GM19395 (cell line): ENCODE results near the gene EPC2.
A peak's percentile ranks its signal among the peaks of the same experiment; 100 is the strongest.

Experiments
- ATAC-seq: cut with Tn5 transposase; IDR thresholded peaks from one replicate; pipeline ENCODE4 v1.9.1; 2021; ENCODE audit warnings: mild to moderate bottlenecking, moderate library complexity; ENCODE audit not compliant: unreplicated experiment

Gene EPC2

DNA sequence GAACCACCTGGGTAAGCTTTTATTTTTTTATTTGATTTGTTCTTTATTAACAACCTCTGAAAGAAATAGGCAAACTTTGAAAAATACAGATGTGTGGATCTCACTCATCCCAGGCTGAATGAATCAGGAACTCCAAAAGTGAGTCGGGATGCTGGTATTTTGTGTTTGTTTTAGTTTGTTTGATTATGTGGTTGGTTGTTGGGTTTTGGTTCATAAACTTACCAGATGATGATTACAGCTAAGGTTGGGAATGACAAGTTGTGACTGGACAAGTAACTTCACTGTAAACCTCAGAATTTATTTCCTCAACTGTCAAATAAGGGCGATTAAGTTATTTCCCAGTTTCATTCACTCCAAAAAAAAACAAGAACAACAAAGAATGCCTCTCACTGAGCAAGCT lies 150.0 kb downstream of the EPC2 start:
- no peak for ATAC-seq

DNA sequence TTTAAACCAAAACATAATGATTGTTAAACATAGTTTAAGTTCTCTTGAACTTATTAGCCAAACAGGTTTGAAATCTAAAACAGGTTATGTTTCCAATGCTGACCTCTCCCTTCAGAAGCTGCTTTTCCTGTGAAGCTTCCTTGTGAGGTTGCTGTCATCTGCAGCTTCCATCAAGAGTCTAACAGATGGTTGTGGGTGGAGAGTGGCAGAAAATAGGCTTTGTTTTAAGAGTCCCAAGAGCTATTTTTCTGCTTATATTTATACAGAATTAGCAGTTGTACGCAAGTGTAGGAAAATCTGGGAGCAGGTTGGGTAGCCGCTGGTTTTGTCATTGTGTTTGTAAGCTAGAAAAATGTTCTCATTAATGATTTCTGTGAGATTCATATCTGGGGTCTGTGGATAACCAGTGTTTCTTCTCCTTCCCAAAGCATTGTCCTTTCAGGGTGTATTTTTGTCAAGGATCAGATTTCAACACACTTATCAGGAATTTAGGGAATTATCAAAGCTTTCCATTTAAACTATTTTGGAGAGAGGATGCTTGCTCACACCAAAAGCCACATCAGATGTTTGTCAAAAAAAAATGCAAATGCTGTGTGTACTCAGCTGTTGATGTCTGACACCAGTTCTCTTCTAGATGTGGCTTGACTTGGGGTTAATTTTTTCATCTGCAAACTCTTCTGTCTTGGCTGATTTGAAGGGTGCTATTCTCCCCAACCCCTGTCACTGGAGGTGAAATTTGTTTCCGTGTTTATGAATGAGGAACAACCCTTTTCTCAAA lies 152.4 kb downstream of the EPC2 start:
- ATAC-seq = no peak

DNA sequence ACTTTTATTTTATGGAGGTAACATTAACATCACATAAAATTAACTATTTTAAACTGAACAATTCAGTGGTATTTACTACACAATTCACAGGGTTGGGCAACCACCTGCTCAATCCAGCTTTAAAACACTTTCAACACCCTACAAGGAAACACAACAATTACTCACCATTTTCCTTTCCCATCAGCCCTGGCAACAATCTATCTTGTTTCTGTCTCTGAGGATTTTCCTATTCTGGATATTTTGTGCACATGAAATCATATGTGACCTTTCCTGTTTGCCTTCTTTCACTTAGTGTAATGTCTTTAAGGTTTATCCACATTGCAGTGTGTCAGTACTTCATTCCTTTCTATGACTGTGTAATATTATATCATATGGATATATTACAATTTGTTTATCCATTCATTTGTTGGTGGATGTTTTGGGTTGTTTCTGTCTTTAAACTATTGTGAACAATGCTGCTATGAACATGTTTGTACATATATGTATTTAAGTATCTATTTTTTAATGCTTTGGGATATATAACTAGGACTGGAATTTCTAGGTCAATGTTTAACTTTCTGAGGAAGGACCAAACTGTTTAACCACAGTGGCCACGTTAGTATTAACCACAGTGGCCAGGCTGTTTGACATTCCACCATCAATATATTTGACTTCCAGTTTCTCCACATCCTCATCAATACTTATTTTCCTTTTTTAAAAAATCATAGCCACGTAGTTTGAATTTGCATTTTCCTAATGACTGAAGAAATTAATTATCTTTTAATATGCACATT lies 158.1 kb downstream of the EPC2 start:
- ATAC-seq = no peak

DNA sequence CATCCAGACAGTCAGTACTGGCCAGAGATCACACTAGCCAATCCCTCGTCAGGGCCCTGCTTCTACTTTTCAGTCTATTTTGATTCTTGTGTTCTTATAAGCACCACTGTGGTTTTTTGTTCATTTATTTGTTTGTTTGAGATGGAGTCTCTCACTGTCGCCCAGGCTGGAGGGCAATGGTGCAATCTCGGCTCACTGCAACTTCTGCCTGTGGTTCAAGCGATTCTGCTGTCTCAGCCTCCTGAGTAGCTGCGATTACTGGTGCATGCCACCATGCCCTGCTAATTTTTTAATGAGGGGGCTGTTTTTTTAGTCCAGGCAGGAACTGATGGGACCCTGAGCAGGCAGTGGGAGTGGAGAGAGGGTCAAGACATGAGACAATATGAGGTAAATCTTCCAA lies 165.5 kb downstream of the EPC2 start:
- no peak for ATAC-seq

DNA sequence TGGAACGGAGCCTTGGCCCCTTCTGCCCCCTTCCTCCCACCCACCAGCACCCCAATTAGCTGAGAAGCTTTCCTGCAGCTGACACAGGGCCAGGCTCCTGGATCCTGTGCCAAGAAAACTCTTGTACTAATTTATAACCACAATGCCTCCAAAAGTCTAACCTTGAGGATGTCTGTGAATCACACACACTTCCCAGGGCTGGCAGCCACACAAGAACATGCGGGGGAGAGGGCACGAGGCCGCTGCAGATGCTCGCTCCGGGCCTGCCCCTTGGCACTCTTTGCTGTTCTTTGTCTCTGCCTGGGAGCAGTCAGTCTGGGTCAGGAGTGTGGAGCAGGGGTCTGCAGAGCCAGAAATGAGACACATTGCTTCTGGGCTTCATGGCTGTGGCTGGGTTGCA lies 167.8 kb downstream of the EPC2 start:
- ATAC-seq = no peak

DNA sequence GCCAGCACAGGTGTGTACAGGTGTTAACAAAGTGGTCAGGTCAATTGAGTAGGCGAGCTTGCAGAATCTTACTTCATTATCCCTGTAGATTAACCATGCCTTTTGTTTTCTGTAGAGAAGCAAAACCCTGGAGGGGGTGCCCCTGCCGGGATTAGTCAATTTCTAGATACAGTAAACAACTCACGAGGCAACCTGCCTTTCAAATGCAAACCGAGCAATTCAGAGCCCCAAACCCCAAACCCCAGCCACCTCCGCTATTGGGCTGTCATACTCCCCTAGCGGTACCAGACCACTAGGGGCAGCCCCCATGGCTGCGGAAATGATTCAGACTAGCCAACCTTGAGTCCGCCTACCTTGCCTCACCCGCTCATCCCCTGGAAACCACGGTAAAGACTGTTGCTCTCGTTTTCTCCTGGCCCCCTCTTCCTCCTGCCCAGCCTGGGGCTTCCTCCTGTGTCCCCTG lies 169.1 kb downstream of the EPC2 start:
- peak; percentile 99 for ATAC-seq

DNA sequence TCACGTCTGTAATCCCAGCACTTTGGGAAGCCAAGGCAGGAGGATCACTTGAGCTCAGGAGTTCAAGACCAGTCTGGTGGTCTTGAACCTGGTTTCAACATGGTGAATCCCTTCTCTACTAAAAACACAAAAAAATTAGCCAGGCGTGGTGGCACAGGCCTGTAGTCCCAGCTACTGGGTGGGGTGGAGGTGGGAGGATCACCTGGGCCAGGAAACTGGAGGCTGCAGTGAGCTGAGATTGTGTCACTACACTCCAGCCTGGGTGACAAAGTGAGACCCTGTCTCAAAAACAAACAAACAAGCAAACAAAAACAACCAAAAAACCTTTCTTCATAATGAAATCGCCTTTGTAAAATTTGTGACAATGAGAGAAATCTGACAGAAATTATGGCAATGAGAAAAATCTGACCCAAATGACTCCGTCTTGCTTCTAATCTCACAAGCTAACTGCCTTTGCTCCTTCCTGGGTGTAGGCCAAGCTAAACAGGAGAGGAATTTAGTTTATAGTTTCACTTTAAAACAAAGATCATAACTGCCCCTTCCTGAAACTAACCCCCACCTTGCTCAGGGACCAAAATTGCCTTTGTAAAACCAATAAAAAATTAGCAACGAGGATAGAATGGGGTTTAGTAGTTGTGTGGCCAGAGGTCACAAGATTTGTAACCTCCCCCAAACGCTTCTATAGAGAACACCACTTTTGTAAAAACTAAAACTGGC lies 169.8 kb downstream of the EPC2 start:
- peak; percentile 15 for ATAC-seq

DNA sequence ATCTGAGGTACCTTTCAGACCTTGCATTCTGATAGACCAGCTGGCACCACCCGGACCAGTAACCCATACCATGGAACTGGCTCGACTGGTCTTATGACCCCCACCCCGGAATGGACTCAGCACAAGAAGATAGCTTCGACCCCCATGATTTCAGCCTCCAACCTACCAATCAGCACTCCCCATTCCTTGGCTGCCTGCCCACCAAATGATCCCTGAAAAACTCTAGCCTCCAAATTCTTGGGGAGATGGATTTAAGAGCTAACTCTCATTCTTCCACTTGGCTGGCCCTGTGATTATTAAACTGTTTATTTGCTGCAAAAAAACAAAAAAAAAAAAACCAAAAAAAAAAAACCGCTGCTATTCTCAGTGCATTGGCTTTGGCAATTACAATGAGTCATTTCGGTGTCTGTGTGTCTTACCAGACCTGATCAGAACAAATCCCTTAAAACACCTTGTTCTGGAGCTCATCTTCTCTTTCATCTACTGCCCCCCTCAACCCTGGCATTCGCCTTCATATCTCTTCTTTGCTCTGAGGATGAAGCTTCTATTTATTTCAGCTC lies 170.4 kb downstream of the EPC2 start:
- ATAC-seq = no peak

DNA sequence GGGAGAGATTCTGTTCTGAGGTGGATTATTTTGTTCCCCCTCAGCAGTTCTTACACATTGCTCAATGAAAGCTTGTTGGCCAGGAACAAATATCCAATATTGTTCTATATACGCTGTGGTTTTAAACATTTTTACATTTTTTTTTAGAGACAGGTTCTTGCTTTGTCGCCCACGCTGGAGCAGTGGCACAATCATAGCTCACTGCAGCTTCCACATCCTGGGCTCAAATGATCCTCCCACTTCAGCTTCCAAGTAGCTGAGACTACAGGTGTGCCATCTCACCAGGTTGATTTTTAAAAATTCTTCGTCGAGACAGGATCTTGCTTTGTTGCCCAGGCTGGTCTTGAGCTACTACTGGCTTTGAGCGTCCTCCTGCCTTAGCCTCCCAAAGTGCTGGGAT lies 171.6 kb downstream of the EPC2 start:
- no peak for ATAC-seq

DNA sequence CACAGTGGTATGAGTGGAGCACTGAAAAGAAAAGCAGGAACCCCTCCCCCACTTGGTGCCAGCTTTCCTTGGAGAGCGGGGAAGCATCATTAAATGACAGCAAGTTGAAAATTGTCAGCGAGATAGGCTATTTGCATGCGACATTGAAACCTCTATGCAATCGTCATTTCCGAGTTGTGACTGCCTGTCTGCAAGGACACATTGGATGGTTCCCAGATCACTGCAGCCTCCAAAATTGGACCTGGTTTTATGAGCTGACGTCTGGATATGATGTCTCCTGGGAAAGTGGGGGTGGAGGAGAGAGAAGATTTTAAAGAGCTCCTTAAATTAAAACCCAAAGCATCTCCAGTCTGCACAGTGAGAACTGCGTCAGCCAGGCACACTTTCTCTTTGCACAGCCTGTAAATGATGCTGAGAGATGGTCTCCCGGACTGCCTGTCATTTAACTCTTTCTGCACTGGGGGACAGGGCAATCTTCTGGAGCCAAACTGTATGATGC lies 172.7 kb downstream of the EPC2 start:
- no peak for ATAC-seq

DNA sequence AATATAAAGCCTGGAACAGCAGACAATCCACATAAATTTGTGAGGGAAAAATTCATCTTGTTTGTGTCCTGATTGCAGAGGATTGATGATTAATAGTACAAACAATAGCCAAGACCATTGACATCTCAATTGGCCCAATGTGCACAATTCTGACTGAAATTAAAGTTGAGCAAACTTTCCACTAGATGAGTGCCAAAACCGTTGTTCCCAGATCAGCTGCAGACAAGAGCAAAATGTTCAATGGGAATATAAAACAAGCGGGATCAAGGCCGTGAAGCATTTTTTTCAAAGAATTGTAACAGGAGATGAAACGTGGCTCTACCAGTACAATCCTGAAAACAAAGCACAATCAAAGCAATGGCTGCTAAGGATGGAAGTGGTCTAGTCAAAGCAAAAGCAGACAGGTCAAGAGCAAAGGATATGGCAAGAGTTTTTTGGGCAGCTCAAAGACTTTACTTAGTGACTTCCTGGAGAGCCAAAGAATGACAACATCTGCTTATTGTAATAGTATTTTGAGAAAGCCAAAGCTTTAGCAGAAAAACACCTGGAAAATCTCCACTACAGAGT lies 174.6 kb downstream of the EPC2 start:
- no peak for ATAC-seq

DNA sequence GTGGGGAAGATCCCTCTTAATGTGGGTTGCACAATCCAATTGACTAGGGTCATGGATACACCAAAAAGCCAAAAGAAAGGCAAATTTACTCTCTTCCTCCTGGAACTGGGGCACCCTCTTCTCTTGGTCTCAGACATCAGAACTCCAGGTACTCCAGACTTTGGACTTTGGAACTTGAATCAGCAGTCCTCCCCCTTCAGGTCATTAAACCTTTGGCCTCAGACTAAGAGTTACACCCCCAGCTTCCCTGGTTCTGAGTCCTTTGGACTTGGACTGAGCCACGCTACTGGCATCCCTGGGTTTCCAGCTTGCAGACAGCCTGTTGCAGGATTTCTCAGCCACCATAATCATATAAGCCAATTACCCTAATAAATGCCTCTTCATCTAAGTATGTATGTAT lies 179.6 kb downstream of the EPC2 start:
- no peak for ATAC-seq

DNA sequence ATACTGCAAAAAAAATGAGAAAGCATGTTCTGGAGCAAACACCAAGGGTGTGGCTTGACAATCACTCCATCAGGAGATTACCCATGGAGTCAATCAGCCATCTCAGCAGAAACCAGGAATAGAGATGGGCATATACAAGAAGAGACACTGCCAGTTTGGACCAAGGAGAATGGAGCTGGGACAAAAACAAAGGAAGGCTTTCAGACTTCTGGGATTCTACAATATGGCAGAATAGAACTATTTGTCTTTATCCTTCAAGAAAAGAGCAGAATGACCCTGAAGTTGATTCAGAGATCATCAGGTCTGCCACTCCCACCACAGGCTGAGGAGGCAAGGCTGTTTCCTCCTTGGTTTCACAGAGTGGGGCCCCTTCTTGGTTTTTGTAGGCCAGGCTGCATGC lies 182.2 kb downstream of the EPC2 start:
- no peak for ATAC-seq

DNA sequence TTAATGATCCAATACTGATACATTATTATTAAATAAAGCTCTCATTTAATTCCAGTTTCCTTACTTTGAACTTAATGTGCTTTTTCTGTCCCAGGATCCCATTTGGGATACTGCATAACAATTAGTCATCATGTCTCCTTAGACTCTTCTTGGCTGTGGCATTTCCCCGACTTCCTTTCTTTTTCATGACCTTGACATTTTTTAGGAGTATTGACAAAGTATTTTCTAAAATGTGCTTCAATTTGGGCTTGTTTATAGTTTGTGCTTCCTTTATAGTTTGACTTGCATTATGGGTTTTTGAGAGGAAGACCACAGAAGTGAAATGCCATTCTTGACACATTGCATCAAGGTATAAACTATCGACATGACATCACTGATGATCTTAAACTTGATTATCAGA lies 184.4 kb downstream of the EPC2 start:
- ATAC-seq = no peak

DNA sequence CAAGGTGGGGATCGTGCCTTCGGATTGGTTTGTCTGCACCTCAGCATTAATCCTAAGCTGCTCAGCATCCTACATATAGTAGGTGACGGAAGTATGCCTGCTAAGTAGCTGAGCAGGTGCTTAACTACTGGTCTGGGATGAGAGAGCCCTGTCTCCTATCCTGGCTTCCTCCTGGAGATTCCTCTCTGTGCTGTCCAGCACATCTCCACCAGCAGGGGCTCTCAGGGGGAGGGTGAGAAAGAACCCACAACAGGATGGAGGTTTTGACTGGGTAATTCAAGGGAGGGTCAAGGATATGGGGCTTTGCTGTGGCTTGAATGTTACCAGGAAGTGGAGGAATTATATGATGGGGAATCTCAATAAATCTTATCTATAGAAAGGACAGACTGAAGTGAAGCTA lies 185.1 kb downstream of the EPC2 start:
- ATAC-seq = no peak

DNA sequence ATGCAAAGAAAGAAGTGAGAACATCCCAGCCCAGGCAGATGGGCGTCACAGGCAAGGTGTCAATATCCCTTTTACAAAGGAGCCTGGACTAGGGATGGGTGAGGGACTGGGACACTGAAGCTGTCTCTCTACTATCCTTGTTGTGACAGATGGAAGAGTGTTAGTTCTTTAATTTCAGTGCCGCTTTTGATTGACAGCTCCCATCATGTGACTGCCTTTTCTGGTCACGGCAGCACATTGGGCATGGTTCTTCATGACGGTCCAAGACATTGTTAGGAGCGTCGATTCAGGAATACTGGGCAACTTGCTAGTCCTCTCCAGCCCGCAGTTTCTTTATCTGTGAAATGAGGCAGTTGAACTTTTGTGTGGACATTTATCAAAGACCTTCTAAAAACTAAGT lies 188.1 kb downstream of the EPC2 start:
- ATAC-seq = no peak
